T-cell (primary cell): ENCODE data around the gene SERPINI2. TPM values are rescaled to one million over a fixed set of nuclear protein-coding genes. Genes with fewer than 3 reads are reported as not detected.

ENCODE experiments used
- ATAC-seq, 4 experiments: fragments of 200-7000 bp in 3 of 4; fragments of 150-1000 bp in 1 of 4; cut with Tn5 transposase; replicated peaks in 1 of 4; 1 replicate in 3 of 4; 2 replicates in 1 of 4; pipeline ENCODE4 v1.10.0; 2021; ENCODE audit warnings: moderate library complexity in 3 of 4, mild to moderate bottlenecking in 2 of 4, moderate number of reproducible peaks in 1 of 4
- CTCF ChIA-PET, 2 donors: fragments of 300-600 bp; sonication (Branson Sonifier 250); formaldehyde crosslinking; loops; one replicate each; lab custom pipeline; 2022; ENCODE audit warnings: antibody characterized with exemption in 2 of 2; lab: Charles Lee
- POLR2A ChIA-PET, 2 donors: fragments of 300-600 bp; sonication (Branson Sonifier 250); formaldehyde crosslinking; loops; one replicate each; lab custom pipeline; 2022; ENCODE audit warnings: antibody characterized with exemption in 2 of 2; lab: Charles Lee
- DNase-seq, 35 experiments: peaks; one replicate each; pipeline versions ENCODE4 v3.0.0 to v3.0.0-alpha.2; 2013 to 2023
- H3K27ac ChIP-seq: one replicate; pipeline ENCODE4 v1.5.1; 2013; ENCODE audit warnings: low read length
- H3K27me3 ChIP-seq, 2 experiments: replicated peaks in 1 of 2; 1 replicate in 1 of 2; 2 replicates in 1 of 2; pipeline versions ENCODE4 v1.6.1 to v1.7.0; 2013; ENCODE audit warnings: low read length in 1 of 2, mixed read lengths in 1 of 2; ENCODE audit not compliant: control insufficient read depth in 2 of 2, insufficient read depth in 2 of 2; ENCODE audit errors: extremely low read depth in 1 of 2
- H3K36me3 ChIP-seq, 2 donors: 1 replicate in 1 of 2; 2 replicates in 1 of 2; pipeline versions ENCODE4 v1.6.1 to v1.7.0; 2013; ENCODE audit warnings: low read length in 1 of 2; ENCODE audit not compliant: control insufficient read depth in 2 of 2, insufficient read depth in 1 of 2; ENCODE audit errors: extremely low read depth in 1 of 2
- H3K4me1 ChIP-seq, 2 experiments: 1 replicate in 1 of 2; 2 replicates in 1 of 2; pipeline versions ENCODE4 v1.6.1 to v1.7.0; 2013; ENCODE audit warnings: low read length in 2 of 2, mixed read lengths in 1 of 2; ENCODE audit not compliant: insufficient read depth in 2 of 2, control insufficient read depth in 1 of 2; ENCODE audit errors: extremely low read depth in 1 of 2
- H3K4me3 ChIP-seq, 2 donors: 1 replicate in 1 of 2; 2 replicates in 1 of 2; pipeline versions ENCODE4 v1.5.1 to v1.7.0; 2013; ENCODE audit warnings: mild to moderate bottlenecking in 2 of 2, low read length in 1 of 2, moderate library complexity in 1 of 2; ENCODE audit not compliant: control insufficient read depth in 1 of 2; ENCODE audit errors: extremely low read depth in 1 of 2
- H3K9me3 ChIP-seq: 2 replicates; pipeline ENCODE4 v1.7.0; 2013
- H3K27ac Mint-ChIP-seq, 2 donors: one replicate each; pipeline ENCODE4 v1.8.0; 2020 to 2021; ENCODE audit warnings: mild to moderate bottlenecking in 2 of 2, mixed read lengths in 2 of 2
- H3K27me3 Mint-ChIP-seq, 2 donors: one replicate each; pipeline ENCODE4 v1.8.0; 2021 to 2022; ENCODE audit warnings: mixed read lengths in 2 of 2
- H3K36me3 Mint-ChIP-seq: one replicate; pipeline ENCODE4 v1.8.0; 2021; ENCODE audit warnings: mixed read lengths
- H3K4me1 Mint-ChIP-seq, 3 donors: one replicate each; pipeline ENCODE4 v1.8.0; 2020 to 2022; ENCODE audit warnings: mixed read lengths in 3 of 3, mild to moderate bottlenecking in 1 of 3
- H3K4me3 Mint-ChIP-seq, 3 donors: one replicate each; pipeline ENCODE4 v1.8.0; 2020 to 2022; ENCODE audit warnings: mild to moderate bottlenecking in 3 of 3, mixed read lengths in 3 of 3, moderate library complexity in 3 of 3
- H3K9me3 Mint-ChIP-seq, 3 donors: one replicate each; pipeline ENCODE4 v1.8.0; 2020 to 2022; ENCODE audit warnings: mixed read lengths in 3 of 3
- WGBS: methylation state at CpG from one replicate; pipeline ENCODE4 v1.1.5; 2013; ENCODE audit warnings: missing lambda C conversion rate; ENCODE audit not compliant: insufficient coverage; 5-methylcytosine and 5-hydroxymethylcytosine counted together
- total RNA-seq, 35 experiments: library from RNA in 6 of 35; stranded (reverse) in 6 of 35; fragments of 120-200 nt in 1 of 35; gene quantifications; one replicate each; pipeline versions ENCODE4 v1.2.1 to v1.2.4 and lab custom pipeline; 2013 to 2026

The SERPINI2 gene, protein sequence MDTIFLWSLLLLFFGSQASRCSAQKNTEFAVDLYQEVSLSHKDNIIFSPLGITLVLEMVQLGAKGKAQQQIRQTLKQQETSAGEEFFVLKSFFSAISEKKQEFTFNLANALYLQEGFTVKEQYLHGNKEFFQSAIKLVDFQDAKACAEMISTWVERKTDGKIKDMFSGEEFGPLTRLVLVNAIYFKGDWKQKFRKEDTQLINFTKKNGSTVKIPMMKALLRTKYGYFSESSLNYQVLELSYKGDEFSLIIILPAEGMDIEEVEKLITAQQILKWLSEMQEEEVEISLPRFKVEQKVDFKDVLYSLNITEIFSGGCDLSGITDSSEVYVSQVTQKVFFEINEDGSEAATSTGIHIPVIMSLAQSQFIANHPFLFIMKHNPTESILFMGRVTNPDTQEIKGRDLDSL
- under 1 TPM in 2 of 5 donors, not detected in 3; 0.13 to 0.41 TPM for total RNA-seq
- total RNA-seq (2013): not detected
- 0 to 0.13 (median 0) reads per million in 29 experiments for total RNA-seq (lab: John Stamatoyannopoulos, UW)

DNA sequence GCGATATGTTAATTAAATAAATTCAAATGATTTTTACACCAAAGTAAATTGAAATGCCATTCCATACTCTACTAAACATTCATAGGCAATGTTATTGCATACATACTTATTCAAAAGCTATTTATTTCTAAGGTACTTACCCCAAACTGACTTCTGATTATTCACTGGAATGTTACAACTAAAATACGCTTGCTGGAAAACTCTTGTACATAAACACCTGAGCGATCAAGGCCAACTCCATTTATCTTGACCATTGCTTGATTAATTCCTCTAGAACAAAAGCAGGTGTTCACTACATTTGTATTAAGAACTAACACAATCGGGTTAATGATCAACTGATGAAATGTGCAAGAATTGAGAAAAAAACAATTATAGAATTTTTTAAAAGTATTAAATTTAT lies at the start of gene SERPINI2:
Gene SERPINI2 (minus strand): TSS at position 180 of the 400 bp plus-strand sequence. CDS start 2,208 bp downstream, outside the sequence.
- H3K27ac ChIP-seq: no peak within 1 kb of the TSS
- no peak within 1 kb of the TSS for H3K4me3 ChIP-seq
- WGBS: no CpG with 5 or more reads among the region's 4 CpGs
- Mint-ChIP-seq H3K9me3 (no peaks in the 10 kb centered on the region), H3K27ac (no peak within 1 kb of the TSS), H3K4me1 (no peaks in the 10 kb centered on the region), H3K36me3 (no peaks in the 10 kb centered on the region), H3K27me3 (peaks cover 0 to 1% of the 10 kb centered on the region in 2 donors), H3K4me3 (no peak within 1 kb of the TSS)
- no peaks in the 10 kb centered on the region for H3K36me3 ChIP-seq
- no peaks in the 10 kb centered on the region for H3K4me1 ChIP-seq
- ChIA-PET POLR2A (no interaction called here), CTCF (no interaction called here)
- no peaks in the 10 kb centered on the region for H3K9me3 ChIP-seq
- DNase-seq (no peak), ATAC-seq (no peak)
- H3K27me3 ChIP-seq: no peaks in the 10 kb centered on the region

DNA sequence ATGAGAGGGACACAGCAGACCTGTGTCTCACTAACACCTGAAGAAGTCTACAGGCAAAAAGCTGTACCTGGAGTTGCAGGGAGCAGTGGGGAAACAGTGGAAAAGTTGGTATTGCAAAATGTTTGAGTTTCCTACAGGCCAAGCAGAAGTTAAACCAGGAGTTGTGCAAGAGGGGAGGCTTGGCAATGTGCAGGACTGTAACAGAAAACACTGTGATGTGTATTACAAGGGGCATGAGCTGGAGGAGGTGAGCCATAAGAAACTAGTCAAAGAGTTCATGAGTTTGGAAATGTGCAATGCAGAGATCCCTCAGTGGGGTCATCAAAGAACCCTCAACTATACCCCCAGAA lies 47.1 kb upstream of the SERPINI2 start:
- H3K36me3 Mint-ChIP-seq: no peaks in the 10 kb centered on the region
- Histone ChIP-seq H3K4me3 (no peak overlapping the region), H3K36me3 (no peaks in the 10 kb centered on the region), H3K27ac (no peak overlapping the region), H3K9me3 (no peaks in the 10 kb centered on the region), H3K4me1 (no peaks in the 10 kb centered on the region), H3K27me3 (no peaks in the 10 kb centered on the region)
- ChIA-PET POLR2A (no interaction called here), CTCF (no interaction called here)
- no peaks in the 10 kb centered on the region for H3K4me1 Mint-ChIP-seq
- H3K9me3 Mint-ChIP-seq: no peaks in the 10 kb centered on the region
- no peak for DNase-seq
- peaks cover 0 to 3% of the 10 kb centered on the region in 2 donors for H3K27me3 Mint-ChIP-seq
- H3K4me3 Mint-ChIP-seq: no peak overlapping the region
- no peak for ATAC-seq
- H3K27ac Mint-ChIP-seq: no peak overlapping the region

DNA sequence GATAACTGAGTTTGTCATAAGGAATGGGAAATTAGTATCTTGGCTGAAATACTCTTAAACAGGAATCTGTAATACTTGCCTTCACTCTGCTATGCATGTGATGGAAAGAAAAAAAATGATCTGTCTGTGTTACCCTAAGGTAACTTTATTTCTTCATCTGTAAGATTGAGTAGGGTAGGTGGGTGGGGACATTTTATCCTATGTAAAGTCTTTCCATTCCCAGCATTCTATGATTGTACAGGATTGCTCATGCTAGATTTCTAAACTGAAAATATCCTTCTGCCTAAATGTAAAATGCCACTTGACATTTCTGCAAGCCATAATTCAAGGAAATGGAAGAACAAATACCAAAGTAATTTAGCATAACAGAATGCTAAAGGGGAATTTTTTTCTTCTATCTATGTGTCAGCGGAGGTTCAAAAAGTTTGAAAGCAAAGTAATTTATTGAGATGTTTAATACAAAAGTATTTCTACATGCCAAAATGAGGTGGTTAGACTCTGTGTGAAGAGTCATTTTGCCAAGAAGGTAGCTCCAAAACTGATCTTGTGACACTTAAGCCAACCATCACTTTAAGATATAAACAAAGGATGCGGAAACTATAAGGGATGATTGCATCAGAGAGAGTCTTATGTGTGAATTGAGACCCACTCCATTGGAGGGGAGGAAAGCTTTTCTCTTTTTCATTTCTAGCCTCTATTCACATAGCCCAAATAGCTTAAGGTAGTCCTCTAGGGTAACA lies 46.6 kb upstream of the SERPINI2 start:
- Mint-ChIP-seq H3K4me1 (no peaks in the 10 kb centered on the region), H3K4me3 (no peak overlapping the region), H3K27ac (no peak overlapping the region), H3K9me3 (peaks cover 0 to 5% (median 4%) of the 10 kb centered on the region in 3 donors), H3K36me3 (no peaks in the 10 kb centered on the region), H3K27me3 (peaks cover 0 to 3% of the 10 kb centered on the region in 2 donors)
- Histone ChIP-seq H3K4me3 (no peak overlapping the region), H3K27me3 (no peaks in the 10 kb centered on the region), H3K9me3 (no peaks in the 10 kb centered on the region), H3K36me3 (no peaks in the 10 kb centered on the region), H3K27ac (no peak overlapping the region), H3K4me1 (no peaks in the 10 kb centered on the region)
- DNase-seq: no peak
- ChIA-PET POLR2A (no interaction called here), CTCF (interaction anchor here in 1 of 2 donors (0.6 kb wide), 1 partner anchor 50 kb away, joined by 3 read pairs; no protein-coding TSS in a partner anchor)
- WGBS: no CpG with 5 or more reads among the region's 2 CpGs
- ATAC-seq: no peak

DNA sequence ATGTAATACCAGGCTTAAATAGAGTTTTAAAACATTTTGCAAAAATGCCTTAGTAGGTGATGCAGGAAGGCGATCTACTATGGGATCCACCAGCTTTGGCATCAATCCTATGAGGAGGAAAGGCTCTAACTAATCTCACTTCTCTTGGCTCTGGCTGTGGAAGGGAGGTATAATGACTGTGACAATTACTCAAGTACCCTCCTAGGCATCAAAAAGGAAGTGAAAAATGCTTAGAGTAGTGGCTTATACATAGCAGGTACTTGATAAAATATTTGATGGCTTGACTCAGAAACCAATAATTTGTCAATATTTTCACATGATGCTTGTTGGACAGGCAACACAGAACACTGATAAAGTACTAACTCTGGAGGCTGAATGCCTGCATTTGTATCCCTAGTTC lies 34.1 kb upstream of the SERPINI2 start:
- WGBS: no CpG with 5 or more reads among the region's 1 CpG
- Histone ChIP-seq H3K4me1 (no peaks in the 10 kb centered on the region), H3K36me3 (no peaks in the 10 kb centered on the region), H3K4me3 (no peak overlapping the region), H3K9me3 (no peaks in the 10 kb centered on the region), H3K27me3 (peaks cover 0 to 3% of the 10 kb centered on the region in 2 experiments), H3K27ac (no peak overlapping the region)
- Mint-ChIP-seq H3K27ac (no peak overlapping the region), H3K4me3 (no peak overlapping the region), H3K4me1 (no peaks in the 10 kb centered on the region), H3K27me3 (peaks cover 0 to 4% of the 10 kb centered on the region in 2 donors), H3K9me3 (peaks cover 0 to 5% (median 5%) of the 10 kb centered on the region in 3 donors), H3K36me3 (no peaks in the 10 kb centered on the region)
- ATAC-seq: no peak
- no peak for DNase-seq
- ChIA-PET POLR2A (no interaction called here), CTCF (no interaction called here)

DNA sequence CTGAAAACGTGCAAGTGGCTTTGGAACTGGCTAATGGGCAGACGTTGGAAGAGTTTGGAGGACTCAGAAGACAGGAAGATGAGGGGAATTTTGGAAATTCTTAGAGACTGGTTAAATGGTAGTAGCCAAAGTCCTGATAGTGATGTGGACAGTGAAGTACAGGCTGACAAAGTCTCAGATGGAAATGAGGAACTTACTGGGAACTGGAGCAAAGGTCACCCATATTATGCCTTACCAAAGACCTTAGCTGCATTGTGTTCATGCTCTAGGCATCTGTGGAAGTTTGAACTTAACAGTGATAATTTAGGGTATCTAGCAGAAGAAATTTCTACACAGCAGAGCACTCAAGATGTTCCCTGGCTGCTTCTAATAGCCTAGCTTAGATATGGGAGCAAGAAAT lies 28.6 kb upstream of the SERPINI2 start:
- Mint-ChIP-seq H3K4me3 (no peak overlapping the region), H3K27ac (no peak overlapping the region), H3K4me1 (no peaks in the 10 kb centered on the region), H3K27me3 (no peaks in the 10 kb centered on the region), H3K9me3 (no peaks in the 10 kb centered on the region), H3K36me3 (no peaks in the 10 kb centered on the region)
- POLR2A ChIA-PET: no interaction called here
- Histone ChIP-seq H3K4me1 (no peaks in the 10 kb centered on the region), H3K27me3 (no peaks in the 10 kb centered on the region), H3K9me3 (no peaks in the 10 kb centered on the region), H3K4me3 (no peak overlapping the region), H3K27ac (no peak overlapping the region), H3K36me3 (no peaks in the 10 kb centered on the region)
- DNase-seq (no peak), ATAC-seq (no peak)
- WGBS: 59% methylated on average over 2 of the region's 2 CpGs
- CTCF ChIA-PET: no interaction called here

DNA sequence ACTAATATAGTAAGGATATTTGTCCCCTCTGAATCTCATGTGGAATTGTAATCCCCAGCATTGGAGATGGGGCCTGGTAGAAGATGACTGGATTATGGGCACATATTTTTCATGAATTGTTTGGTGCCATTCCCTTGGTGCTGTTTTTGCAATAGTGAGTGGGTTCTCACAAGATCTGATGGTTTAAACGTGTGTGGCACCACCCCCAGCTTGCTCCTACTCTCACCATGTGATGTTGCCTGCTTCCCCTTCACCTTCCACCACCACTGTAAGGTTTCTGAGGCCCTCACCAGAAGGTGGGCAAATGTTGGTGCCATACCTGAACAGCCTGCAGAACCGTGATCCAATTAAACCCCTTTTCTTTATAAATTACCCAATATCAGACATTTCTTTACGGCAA lies 28.1 kb upstream of the SERPINI2 start:
- Mint-ChIP-seq H3K27me3 (no peaks in the 10 kb centered on the region), H3K27ac (no peak overlapping the region), H3K9me3 (no peaks in the 10 kb centered on the region), H3K36me3 (no peaks in the 10 kb centered on the region), H3K4me1 (no peaks in the 10 kb centered on the region), H3K4me3 (no peak overlapping the region)
- DNase-seq (no peak), ATAC-seq (no peak)
- CTCF ChIA-PET: no interaction called here
- H3K36me3 ChIP-seq: no peaks in the 10 kb centered on the region
- WGBS: no CpG with 5 or more reads among the region's 3 CpGs
- POLR2A ChIA-PET: no interaction called here
- no peak overlapping the region for H3K4me3 ChIP-seq
- H3K27me3 ChIP-seq: no peaks in the 10 kb centered on the region
- H3K27ac ChIP-seq: no peak overlapping the region
- H3K9me3 ChIP-seq: no peaks in the 10 kb centered on the region
- H3K4me1 ChIP-seq: no peaks in the 10 kb centered on the region
